Kidney (tissue), 14 donors: Measurements from ENCODE around the gene ACSF3. TPM values are rescaled to one million over a fixed set of nuclear protein-coding genes. Genes with fewer than 3 reads are reported as not detected.

ENCODE experiments used
- DNase-seq, 5 donors: peaks; one replicate each; pipeline ENCODE4 v3.0.0-alpha.2; 2013 to 2020
- FAIRE-seq: peaks from 2 replicates; lab custom pipeline; 2012; peaks lifted over from hg19 to GRCh38; lab: Jason Lieb, UNC
- H3K27ac ChIP-seq, 2 donors: one replicate each; pipeline ENCODE4 v1.7.0; 2013; ENCODE audit warnings: low read depth in 2 of 2, low read length in 2 of 2, inconsistent platforms in 1 of 2
- H3K27me3 ChIP-seq: one replicate; pipeline ENCODE4 v1.7.1; 2013; ENCODE audit warnings: low read length, inconsistent platforms; ENCODE audit not compliant: control insufficient read depth, insufficient read depth
- H3K36me3 ChIP-seq, 3 donors: one replicate each; pipeline versions ENCODE4 v1.7.0 to v1.7.1; 2013; ENCODE audit warnings: low read length in 3 of 3, control low read depth in 1 of 3, inconsistent platforms in 1 of 3; ENCODE audit not compliant: insufficient read depth in 3 of 3, control insufficient read depth in 2 of 3
- H3K4me1 ChIP-seq, 3 donors: one replicate each; pipeline versions ENCODE4 v1.7.0 to v1.7.1; 2013; ENCODE audit warnings: low read length in 3 of 3, inconsistent platforms in 1 of 3, low read depth in 1 of 3; ENCODE audit not compliant: control insufficient read depth in 2 of 3, insufficient read depth in 2 of 3
- H3K4me3 ChIP-seq, 3 donors: one replicate each; pipeline versions ENCODE4 v1.7.0 to v1.8.1; 2013; ENCODE audit warnings: low read length in 3 of 3, control low read depth in 1 of 3, inconsistent platforms in 1 of 3
- H3K9ac ChIP-seq, 3 donors: one replicate each; pipeline versions ENCODE4 v1.7.0 to v1.7.1; 2013; ENCODE audit warnings: low read length in 3 of 3, control low read depth in 1 of 3, inconsistent platforms in 1 of 3
- H3K9me3 ChIP-seq, 3 donors: one replicate each; pipeline versions ENCODE4 v1.7.0 to v1.7.1; 2013; ENCODE audit warnings: low read length in 3 of 3, control low read depth in 1 of 3, inconsistent platforms in 1 of 3; ENCODE audit not compliant: control insufficient read depth in 2 of 3, insufficient read depth in 1 of 3
- CTCF ChIP-seq: IDR thresholded peaks from 3 replicates; pipeline ENCODE4 v1.5.1; 2012; ENCODE audit warnings: mild to moderate bottlenecking, moderate library complexity, borderline replicate concordance; ENCODE audit not compliant: insufficient read depth; ENCODE audit errors: extremely low read depth
- intact Hi-C: fragments of 100-400 bp; cut with DNase I; formaldehyde crosslinking; loops from one replicate; pipeline ENCODE4 v1.11.1; 2022
- polyA plus RNA-seq: library from polyadenylated mRNA; stranded (reverse); fragments of 350-450 nt; fragmentation: Illumina TruSeq; extraction: RNeasy Lipid Tissue Mini Kit (QIAGEN cat#74804); gene quantifications from one replicate; pipeline ENCODE4 v1.2.3, GENCODE V29; 2014; ENCODE audit warnings: low read depth, low replicate concordance; ENCODE audit not compliant: insufficient read depth
- total RNA-seq: library from RNA; stranded (reverse); fragmentation: NEBNext Ultra II Directional; extraction: Animal tissue kit (Norgen Biotek cat#: 25700); gene quantifications from one replicate; pipeline ENCODE4 v1.2.1, GENCODE V29; 2021
- donor health status: control.
- donor health status: control.
- donor health status: control.
- donor health status: control.
- donor health status: control.
- donor health status: DM: yes; HTN: yes; CAD: no.
- donor health status: Normal renal cell carcinoma (clear cell type).

ACSF3 gene
- total and polyA plus RNA-seq, 2 donors from 2014 or later, result 33.2 to 39.0 TPM

DNA sequence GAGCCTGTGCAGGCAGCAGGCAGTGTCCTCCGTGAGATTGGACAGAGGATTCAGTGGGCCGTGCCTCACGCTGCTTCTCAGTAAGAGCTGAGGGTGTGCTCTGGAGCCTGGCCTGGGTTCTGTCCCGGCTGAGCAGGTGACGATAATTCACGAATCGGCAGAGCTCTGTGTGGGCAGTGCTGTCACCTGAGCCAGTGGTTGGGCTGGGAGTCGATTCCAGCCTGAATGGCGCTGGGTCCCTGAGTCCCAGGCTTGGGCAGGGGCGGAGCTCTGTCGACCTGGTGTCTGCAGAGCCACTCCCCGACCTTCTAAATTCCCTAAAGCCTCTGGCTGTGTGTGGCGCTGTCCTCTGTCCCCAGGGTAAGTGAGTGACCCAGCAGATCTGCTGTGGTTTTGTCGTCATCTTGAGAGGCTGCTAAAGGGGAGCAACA, 8.4 kb downstream of the ACSF3 start:
- Histone ChIP-seq H3K9me3 (no peaks in the 10 kb centered on the region), H3K27me3 (no peaks in the 10 kb centered on the region), H3K9ac (no peak overlapping the region), H3K4me3 (no peak overlapping the region), H3K36me3 (peaks cover 3 to 30% (median 13%) of the 10 kb centered on the region in 3 donors), H3K27ac (no peak overlapping the region), H3K4me1 (no peaks in the 10 kb centered on the region)
- DNase-seq, result peak in 1 of 5 donors; percentile 59
- intact Hi-C loops, result no loop called here
- no peak for TF ChIP-seq CTCF
- no peak for FAIRE-seq

DNA sequence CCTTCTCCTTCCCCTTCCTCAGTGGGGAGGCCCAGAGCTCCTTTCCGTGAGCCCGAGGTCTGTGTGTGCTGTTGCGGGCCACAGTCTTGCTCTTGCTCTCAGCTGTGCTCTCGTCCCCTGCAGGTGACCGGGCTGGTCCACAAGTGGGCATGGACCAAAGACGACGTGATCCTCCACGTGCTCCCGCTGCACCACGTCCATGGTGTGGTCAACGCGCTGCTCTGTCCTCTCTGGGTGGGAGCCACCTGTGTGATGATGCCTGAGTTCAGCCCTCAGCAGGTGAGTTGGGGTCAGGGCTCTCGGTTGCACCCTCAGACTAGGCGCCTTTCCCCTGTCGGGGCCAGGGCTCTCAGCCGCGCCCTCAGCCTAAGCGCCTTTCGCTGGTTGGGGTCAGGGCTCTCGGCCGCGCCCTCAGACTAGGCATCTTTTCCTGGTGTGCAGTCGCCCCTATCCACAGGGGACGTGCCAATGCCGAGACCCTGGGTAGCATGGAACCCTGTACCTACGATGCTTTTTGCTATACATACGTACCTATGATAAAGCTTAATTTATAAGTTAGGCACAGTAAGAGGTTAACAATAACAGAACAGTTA, 8.9 kb downstream of the ACSF3 start:
- Histone ChIP-seq H3K4me1 (no peaks in the 10 kb centered on the region), H3K27me3 (no peaks in the 10 kb centered on the region), H3K9ac (no peak overlapping the region), H3K9me3 (no peaks in the 10 kb centered on the region), H3K27ac (no peak overlapping the region), H3K36me3 (peaks cover 3 to 35% (median 18%) of the 10 kb centered on the region in 3 donors), H3K4me3 (no peak overlapping the region)
- intact Hi-C loops, result no loop called here
- FAIRE-seq, result no peak
- DNase-seq, result peak in 1 of 5 donors; percentile 64
- TF ChIP-seq CTCF, result no peak

- intact Hi-C loops, result no loop called here
- H3K4me3 ChIP-seq, result no peak overlapping the region
- DNase-seq, result peak in 1 of 5 donors; percentile 45
- peaks cover 3 to 38% (median 18%) of the 10 kb centered on the region in 3 donors for H3K36me3 ChIP-seq
- TF ChIP-seq CTCF, result no peak
- H3K9me3 ChIP-seq, result no peaks in the 10 kb centered on the region
- no peak overlapping the region for H3K9ac ChIP-seq
- no peaks in the 10 kb centered on the region for H3K27me3 ChIP-seq
- no peak overlapping the region for H3K27ac ChIP-seq
- no peaks in the 10 kb centered on the region for H3K4me1 ChIP-seq
- FAIRE-seq, result no peak
These were observed 9.5 kb downstream of the ACSF3 start for GRCh38 chr16:89103156-89103555.
